GM19395 (cell line): Measurements from ENCODE around the gene RPS15.

Source experiments
- ATAC-seq: cut with Tn5 transposase; IDR thresholded peaks from one replicate; pipeline ENCODE4 v1.9.1; 2021; ENCODE audit warnings: mild to moderate bottlenecking, moderate library complexity; ENCODE audit not compliant: unreplicated experiment

Gene RPS15

DNA sequence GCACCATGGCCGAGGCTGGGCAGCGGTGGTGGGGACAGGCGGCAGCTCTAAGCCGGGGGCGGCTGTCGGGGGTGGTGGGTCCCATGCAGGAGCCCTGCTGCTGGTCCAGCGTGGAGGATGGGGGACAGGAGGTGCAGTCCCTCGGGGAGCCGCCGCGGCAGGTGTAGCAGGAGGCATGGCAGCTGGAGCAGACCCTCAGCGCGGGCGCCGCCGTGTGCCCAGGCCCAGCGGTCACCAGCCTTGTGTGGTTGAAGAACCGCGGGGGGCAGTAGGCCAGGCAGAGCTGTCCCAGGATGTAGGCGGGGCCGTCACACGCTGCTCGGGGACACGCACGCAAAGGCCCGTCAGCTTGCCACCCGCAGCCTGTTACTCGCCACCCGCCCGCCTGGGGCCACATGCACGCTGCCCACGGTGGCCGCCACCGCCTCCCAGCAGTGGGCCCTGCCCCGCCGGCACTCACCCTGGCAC lies 43.7 kb downstream of the RPS15 start:
- no peak for ATAC-seq

DNA sequence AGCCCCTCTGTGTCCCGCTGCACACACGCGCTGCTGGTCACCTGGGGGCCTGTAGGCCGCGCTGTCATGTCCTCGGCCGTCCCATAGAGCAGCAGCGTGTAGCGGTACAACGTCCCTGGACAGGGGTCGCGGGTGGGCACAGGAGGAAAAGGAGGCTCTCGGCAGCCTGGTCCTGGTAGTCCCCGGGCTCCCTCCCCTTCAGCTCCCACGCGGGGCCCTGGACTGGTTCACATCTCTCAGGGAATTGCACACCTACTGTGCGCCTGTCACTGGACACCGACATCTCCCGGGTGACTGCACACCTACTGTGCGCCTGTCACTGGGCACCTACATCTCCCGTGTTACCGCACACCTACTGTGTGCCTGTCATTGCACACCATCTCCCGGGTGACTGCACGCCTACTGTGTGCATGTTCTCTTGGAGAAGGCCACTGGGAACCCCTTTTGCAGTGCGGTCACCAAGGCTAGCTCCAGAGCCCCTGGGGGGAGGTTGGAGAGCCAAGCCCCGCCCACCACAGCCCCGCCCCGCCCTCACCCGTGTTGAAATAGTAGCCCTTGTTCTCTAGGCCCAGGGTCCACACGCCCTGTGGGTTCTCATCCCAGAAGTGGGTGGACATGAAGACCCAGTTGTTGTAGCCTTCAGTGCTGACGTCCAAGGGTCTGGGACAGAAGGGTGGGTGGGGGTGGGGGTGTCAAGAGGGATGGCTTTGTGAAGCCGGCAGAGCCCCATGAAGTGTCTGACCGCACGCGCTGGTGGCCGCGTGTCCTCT lies 44.4 kb downstream of the RPS15 start:
- ATAC-seq = no peak

DNA sequence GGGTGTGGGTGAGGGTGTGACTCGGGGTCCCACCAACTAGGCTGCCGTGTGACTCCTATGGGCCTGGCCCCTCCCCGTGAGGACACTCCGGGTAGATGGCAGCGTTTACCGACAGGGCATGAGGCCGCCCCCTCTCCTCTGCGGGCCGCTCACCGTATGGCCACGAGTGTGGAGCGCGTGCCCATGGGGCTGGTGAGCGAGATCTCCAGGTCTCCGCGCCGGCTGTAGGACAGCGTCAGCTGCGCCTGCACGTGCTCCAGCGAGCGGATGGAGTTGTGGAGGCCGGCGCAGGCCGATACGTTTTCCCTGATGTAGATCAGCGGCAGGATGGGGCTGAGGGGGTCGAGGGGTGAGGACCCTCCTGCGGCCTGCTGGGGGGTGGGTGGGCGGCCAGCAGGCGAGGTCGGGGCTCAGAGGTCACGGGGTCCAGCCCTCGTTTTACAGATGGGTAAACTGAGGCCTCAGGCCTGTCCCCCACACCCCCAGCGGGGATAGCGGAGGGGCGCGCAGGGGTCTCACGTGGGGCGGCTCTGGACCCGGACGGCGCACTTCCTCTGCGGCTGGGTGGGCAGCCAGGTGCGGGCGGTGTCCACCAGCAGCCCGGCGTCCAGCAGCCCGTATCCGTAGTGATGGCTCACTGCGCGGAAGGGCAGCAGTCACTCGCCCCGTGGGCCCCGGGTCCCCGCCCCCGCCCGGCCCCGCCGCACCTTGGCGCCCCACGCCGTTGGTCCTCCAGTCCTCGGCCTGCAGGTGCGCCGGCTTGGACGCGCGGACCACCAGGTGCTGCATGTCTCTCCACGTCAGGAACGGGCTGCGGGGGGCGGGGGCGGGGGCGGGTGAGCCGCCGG lies 45.2 kb downstream of the RPS15 start:
- no peak for ATAC-seq

DNA sequence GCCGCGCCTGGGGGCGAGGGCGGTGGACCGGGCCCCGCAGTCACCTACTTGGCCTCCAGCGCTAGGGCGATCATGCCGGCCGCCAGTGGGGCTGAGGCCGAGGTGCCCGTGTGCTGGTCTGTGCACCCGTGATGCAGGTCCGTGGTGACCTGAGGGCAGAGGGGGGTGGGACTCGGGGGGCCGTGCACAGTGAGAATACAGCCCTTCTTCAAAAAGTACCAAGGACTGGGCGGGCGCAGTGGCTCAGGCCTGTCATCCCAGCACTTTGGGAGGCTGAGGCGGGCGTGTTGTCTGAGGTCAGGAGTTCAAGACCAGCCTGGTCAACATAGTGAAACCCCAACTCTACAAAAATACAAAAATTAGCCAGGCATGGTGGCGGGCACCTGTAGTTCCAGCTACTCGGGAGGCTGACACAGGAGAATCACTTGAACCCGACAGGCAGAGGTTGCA lies 45.8 kb downstream of the RPS15 start:
- ATAC-seq = no peak

DNA sequence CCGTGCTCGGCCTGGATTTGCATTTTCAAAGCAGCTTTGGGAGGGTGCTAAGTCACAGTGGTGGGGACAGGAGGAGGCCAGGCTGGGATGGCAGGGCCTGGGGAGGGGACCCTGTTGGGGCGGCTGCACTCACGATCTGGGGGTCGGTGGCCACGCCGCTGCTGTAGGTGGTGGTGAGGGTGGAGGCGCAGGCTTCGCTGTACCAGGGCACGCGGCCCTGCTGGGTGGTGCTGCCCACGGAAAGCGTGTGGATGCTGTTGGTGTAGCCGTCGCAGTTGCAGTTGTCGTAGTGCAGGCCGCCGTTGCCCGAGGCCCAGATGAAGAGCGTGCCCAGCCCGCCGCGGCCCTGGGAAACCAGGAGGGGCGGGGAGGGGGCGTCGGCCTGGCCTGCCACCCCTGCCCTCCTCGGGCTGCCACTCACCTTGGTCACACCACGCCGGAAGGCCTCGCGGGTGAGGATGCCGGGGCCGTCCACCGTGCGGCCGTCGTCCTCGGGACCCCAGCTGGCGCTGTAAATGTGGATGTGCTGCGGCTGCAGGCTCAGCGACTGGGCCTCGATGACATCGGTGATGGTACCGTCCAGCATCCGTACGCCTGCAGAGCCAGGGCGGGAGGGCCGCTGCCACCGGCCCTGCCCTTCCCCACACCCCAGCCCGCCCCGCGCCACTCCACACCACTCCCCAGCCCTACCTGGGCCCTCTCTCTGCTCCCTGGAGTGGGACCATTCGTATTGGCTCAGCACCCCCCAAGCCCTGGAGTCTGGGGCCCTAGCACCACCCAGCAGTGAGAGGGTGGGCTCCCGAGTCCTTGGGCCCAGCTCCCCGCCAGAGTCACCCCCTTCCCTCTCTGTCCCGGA lies 48.8 kb downstream of the RPS15 start:
- no peak for ATAC-seq

DNA sequence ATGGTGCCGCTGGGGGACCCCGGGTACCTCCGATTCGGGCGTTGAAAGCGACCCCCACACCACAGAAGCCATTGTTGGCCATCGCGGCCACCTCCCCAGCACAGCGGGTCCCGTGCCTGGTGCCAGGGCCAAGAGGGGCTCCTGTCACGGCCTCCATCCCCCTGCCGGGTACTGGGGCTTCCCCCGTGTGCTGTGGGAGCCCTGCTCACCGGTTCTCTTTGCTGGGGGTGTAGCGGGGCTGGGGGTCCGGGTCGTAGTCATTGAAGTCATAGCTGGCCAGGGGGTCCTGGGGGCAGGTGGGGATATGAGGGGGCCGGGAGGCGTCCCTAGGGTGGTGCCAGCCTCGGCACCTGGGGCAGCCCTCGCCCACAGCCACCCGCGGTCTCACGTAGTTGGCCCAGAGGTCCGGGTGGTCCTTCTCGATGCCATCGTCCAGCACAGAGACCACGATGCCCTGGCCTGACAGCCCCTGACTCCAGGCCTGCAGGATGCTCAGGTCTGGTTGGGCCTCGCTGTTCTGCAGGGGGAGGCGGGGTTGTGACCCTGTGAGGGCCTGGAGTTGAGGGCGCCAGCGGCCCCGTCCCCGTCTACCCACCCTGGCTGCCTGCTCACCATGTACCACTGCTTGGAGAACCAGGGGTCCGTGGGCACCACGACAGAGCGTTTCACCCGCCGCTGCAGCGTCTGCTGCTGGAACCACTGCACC lies 49.5 kb downstream of the RPS15 start:
- no peak for ATAC-seq

DNA sequence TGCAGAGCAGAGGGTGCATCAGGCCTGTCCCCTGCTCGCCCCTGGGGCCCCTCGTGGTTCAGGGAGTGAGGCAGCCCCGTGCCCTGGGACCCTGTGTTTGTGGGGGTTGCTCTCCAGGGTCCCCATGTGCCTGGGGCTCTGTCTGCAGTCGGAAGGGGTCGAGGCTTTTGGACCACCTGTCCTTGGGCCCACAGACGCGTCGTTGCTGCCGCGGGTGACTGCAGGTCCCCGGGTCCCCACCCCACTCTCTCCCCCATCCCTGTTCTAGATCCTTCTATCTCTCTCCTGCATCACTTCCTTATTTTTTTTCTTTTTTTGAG lies 50.0 kb downstream of the RPS15 start:
- ATAC-seq = no peak

DNA sequence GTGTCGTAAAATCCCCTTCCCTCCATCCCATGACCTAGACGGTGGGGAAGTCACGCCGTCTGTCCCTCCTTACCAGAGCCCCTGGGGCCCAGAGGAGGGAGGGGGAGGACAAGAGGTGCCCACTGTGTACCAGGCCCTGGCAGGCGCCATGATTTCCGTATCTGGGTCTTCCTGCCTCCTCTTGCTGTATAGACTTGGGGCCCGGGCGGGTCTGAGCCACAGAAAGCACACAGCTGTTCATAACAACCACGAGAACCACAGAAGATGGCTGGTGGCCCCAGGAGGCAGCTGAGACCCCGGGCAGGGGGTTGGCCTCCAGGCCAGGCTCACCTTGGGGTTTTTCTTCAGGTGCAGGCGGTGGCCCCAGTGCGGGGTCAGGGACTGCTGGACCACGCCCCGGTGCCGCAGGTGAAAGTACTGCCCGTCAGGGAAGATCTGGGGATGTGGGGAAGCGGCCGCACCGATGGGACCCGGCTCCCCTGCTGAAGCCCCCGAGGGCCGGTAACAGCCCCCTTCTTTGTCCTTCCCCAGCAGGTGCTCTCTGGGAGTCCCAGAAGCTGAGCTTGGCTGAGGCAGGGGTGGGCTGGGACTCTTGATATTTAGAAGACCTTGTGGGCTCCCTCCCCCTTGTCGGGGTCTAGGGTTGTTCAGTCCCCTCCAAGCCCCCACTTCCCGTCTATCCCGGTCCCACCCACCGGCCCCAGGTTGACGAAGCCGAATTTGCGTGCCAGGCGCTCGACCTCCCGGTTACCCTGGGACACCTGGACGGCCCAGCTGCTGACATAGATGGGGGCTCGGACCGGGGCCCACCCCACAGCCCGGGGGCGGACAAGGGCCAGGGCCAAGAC lies 51.5 kb downstream of the RPS15 start:
- no peak for ATAC-seq
